GM03348 (cell line): ENCODE data around the gene CTDP1.

ENCODE experiments used
- DNase-seq: peaks from one replicate; pipeline ENCODE4 v3.0.0; 2012; ENCODE audit warnings: low spot score

Gene CTDP1

DNA sequence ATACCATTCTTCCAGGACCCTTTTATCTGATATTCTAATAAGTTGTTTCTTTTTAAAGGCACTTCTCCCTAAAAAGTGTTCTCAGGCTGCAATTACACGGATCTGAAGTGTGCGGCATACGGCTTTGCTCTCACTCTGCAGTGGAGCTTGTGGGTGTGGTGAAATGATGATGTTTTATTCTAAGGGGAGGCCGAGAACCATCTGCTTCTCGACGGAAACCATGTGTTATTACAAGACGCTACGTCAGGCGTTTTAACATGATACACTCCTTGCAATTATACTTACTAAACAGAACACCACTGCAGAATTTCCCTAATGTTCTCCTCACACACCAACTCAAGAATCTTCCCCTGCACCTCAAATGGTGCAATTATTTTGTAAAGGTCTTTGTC is 34.9 kb upstream of the CTDP1 start:
- DNase-seq, result no peak

DNA sequence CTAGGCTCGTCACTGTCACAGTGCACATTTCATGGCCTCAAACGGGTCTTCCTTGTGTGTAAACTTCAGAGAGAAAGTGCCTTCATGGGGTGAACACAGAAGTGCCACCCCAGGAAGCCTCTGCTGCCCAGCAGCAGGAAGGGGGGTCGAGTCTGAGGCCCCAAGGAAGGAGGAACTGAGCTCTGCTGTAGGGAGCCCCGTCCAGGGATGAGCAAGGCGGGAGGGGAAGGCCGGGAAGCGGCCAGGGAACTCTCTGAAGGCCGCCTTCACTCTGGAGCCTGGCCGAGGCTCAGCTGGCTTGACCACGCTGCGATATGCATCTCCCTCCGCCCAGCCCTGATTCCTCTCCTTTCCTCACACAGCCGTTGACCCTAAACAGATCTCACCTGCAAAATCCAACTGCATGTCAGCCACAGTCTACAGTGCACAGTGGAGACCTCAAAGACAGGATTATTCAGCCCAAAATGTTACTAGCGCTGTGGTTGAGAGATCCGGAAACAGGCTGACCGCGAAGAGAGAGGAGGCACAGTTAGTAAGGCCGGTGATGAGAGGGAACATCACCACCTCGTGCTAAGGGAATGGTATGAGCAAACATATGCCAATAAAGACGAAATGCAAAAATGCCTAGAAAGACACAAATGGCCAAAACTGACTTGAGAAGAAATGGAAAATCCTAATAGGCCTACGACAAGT is 34.2 kb upstream of the CTDP1 start:
- no peak for DNase-seq

DNA sequence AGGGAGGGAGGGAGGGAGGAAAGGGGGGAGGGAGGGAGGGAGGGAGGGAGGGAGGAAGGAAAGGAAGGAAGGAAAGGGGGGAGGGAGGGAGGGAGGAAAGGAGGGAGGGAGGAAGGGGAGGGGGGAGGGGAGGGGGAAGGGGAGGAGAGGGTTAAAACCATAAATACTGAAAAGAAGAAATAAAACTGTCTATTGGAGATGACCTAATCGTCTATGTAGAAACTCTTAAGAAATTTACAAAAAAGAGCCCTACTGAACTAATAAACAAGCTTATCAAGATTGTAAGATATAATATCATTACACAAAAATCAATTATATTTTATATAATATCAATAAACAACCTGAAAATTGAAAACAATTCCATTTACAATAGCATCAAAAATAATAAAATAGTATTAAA is 32.3 kb upstream of the CTDP1 start:
- DNase-seq, result no peak

DNA sequence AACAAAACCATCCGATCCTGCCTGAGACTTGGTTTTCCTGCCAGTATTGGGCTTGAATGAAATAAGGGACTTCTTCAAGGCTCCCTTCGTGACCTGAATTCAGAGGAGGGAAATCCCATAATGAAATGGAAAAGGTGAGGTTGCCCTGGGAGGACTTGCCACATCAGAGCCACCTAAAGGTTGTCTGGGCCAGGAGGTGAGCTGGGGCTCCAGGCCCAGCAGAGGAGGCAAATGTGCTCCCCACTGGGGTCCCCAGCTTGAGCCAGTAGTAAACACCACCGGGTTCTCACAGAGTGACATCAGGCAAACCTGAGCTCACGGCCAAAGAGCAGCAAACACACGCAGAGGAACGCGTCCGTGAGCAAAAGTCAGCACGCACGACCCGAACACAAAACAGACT is 28.6 kb upstream of the CTDP1 start:
- DNase-seq, result no peak

DNA sequence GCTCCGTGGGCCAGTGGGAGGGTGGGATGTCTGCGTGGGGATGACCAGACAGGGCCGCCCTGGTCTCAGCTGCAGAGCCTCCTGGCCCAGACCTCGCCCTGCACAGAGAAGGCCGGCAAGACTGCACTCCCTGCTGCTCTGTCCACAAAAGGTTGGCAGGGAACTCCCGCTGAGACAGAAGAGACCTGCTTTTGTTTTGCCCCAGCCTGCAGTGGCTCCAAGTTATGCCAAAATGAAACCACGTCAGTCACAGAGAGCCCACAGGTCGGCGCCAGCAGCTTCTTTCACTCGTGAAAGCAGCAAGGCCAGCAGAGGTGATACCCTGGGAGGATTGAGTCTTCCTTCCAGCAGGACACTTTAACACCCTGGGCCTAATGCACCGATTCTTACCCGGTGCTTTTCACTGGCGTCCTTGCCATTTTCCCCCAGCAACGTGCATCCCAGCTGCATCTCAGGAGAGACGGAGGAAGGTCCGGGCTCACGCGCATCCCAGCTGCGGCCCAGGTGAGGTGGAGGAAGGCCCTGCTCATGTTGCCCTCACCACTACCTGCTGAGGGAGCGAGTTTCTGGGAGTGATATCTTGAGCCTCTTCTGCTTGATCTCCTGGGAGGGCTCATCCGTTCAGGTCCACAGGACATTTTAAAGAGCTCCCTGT is 22.1 kb upstream of the CTDP1 start:
- DNase-seq, result no peak

DNA sequence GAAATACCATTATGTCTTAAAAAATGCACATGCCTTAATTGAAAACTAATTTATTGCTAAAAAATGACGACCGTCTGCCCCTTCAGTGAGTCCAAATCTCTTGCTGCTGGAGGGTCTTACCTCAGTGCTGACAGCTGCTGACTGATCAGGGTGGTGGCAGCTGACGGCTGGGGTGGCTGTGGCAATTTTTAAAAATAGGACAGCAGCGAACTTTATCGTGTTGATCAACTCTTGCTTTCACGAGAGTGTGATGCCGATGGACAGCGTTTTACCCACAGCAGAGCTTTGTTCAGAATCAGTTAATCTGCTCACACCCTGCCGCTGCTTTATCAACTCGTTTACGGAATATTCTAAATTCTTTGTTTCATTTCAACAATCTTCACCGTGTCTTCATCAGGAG is 21.2 kb upstream of the CTDP1 start:
- DNase-seq, result no peak

DNA sequence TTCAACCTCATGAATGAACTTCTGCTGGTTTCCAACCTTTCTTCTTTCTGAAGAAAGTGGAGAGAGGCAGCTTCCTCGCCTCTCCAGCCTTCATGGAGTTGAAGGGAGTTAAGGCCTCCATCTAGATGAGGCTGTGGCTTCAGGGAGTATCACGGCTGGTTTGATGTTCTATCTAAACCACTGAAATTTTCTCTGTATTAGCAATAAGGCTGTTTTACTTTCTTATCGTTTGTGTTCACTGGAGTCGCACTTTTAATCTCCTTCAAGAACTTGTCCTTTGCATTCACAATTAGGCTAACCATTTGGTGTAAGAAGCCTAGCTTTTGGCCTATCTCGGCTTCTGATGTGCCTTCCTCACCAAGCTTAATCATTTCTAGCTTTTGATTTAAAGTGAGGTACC is 19.9 kb upstream of the CTDP1 start:
- no peak for DNase-seq

DNA sequence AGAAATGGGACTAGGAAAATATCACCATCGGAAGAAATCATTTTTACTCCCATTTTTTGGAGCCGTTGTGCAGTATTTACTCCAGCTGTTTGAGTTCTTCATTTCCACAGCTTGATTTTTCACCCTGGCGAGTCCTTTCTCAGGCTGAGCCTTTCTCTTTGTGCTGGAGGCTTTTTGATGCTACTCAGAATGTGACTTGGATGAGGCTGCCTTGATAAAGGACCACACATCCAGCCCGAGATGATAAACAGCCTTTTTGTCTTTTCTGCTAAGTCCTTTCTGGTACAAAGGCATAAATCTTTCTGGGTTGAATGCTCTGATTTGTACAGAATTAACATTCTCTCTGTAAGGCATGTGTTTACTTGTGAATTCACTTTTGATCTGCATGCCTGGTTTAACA is 17.6 kb upstream of the CTDP1 start:
- DNase-seq, result no peak

DNA sequence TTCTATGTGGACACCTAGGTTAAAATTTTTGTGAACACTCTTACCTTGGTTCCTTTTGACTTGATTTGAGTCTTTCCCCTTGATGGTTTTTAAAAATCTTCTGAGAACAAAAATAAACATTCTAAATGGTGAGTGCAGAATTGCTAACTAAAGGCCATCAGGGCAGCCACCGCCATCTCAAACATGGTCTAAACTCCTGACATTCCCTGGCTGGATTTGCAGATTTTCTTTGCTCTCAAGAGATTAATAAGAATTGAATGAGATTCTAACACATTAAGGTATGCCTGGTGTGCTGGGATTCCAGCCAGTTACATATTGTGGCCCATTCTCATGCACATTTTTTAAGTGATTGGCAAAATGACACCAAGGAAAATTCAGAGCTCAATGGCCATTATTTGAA is 17.2 kb upstream of the CTDP1 start:
- DNase-seq, result no peak

DNA sequence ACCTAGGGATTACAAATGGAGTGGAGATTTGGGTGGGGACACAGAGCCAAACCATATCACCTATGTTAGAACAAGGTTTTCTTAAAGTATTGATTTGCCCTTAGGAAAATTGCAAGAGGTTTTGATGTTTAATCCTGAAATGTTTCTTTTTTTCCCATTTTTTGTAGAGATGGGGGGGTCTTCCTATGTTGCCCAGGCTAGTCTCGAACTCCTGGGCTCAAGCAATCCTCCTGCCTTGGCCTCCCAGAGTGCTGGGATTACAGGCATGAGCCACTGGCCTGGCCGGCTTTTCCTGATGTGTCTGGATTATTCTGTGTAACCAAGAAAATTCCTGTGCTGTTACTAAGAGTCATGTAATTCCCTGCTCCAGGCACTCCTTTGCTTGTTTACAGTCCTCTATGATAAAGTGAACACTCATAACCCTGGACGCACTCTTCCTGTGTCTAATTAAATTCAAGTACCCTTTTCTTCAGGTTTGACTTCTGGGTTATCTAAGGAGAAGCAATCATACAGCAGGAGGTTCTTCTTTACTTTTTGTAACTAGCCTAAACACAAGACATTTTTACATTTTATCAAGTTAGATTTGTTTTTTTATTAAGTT is 15.0 kb upstream of the CTDP1 start:
- peak; percentile 39 for DNase-seq

DNA sequence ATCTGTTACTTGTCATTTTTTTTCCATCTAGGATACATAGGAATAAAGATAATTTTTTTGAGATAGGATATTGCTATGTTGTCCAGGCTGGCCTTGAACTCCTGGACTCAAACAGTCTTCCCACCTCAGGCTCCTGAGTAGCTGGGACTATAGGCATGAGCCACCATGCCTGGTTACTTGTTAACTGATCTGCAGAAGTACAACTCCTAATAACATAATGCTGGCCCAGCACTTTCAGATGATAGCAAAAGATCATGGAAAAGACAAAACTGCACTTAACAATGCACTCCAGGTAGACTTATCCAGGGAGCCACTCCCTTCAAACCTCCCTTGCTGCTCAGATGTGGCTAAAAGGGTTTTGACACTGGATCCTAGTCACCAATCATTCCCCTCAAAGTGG is 11.4 kb upstream of the CTDP1 start:
- DNase-seq, result no peak

DNA sequence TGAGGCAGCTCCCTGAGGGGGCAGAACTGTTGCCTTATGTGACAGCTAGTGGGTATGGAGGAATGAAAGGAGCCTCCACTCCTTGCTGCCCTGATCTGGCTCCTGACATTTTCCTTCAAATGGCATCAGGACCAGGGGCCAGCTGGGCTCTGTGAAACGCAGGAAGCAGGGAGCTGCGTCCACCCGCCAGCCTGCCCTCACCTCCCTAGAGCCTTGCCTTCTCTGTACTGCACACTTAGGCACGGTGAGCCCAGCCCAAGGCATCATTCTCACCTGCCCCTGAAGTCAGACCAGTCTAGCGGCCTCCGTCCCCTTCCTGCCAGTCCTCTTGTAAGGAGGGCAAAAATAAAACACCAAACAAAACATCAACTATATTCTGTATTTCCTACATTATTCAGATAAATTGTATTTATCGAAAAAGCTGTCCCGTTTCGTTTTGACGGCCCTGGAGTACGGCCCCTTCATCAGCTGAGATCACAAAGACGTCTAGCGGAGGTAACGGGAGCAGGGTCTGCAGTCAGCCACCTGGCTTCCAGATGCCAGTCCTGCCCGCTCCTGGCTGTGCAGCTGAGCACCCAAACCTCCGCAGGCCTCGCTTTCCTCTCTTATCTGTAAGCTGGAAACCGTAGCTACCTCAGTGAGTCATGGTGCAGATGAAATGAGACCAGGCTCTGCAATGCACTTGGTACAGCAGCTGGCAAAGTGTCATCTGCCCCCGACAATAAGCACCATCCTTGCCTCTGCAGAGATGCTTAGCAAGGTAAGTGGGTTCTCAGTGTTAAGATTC is 6.9 kb upstream of the CTDP1 start:
- no peak for DNase-seq

DNA sequence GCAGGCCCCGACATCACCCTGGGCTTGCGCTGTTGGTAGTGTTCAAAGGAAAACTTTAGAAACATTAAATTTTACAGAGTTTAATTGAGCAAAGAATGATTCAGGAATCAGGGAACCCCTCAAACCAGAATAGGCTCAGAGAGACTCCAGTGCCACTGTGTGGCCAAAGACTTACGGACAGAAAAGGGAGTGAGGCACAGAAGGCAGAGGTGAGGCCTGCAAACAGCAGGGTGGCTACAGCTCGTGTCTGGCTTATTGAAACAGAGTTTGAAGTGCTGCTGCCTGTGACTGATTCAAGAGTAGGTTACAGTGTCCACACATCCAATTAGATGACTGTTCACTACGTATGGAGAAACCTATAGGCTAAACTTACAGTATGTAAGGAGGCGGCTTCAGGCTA is 2.4 kb upstream of the CTDP1 start:
- DNase-seq, result no peak

DNA sequence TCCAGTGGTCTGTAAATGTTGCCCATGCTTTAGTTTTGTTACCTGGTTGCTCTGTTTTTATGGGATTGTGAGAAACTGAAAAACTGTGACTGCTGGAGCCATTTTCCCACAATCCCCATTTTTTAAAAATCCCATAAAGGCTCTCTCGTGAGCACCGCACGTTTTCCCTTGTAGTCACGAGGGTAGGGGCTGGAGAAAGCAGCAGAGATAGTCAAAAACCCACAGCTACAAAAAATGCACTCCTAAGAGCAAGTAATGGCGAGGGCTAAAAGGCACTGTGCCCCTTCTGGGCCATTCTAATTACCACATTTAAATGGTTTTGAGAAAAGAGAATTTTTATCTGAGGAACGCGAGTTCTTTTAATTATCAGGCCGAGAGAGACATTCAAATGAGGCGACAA is 1.8 kb upstream of the CTDP1 start:
- DNase-seq, result no peak

DNA sequence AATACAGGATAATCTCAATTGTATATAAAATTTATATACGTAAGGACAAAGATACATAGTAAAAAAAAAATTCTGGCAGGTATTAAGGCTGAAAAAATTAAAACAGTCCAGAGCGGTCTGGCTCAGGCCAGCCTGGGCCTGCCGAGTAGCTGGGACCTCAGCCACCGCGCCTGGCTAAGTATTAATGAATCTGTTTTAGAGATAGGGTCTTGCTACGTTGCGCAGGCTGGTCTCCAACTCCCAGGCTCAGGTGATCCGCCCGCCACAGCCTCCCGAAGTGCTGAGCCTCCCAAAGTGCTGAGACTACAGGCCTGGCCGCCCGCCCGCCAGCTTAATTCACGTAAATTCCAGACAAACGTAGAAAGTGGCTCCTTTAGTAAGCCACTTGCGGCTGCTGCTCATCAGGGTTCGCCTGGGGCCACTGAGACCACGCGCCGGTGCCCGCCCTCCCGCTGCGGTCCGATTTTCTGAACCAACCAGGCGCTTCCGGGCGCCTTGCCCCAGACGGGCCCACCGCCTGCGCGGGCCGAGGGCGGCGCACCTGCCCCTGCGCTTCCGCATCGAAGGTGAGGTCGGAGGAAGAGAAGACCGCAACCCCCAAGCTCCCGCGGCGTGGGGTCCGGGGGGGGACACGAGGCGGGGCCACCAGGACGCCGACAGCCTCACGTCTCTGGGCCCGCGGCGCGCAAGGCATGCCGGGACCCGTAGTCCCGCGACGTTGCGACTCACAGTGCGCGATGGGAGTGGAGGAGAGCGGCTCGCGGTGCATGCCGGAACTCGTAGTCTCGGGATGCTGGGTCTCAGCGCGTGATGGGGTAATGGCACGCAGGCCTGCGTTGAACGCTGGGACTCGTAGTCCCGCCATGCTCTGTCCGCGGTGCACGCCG is 695 bp upstream of the CTDP1 start:
- DNase-seq, result peak; percentile 99

DNA sequence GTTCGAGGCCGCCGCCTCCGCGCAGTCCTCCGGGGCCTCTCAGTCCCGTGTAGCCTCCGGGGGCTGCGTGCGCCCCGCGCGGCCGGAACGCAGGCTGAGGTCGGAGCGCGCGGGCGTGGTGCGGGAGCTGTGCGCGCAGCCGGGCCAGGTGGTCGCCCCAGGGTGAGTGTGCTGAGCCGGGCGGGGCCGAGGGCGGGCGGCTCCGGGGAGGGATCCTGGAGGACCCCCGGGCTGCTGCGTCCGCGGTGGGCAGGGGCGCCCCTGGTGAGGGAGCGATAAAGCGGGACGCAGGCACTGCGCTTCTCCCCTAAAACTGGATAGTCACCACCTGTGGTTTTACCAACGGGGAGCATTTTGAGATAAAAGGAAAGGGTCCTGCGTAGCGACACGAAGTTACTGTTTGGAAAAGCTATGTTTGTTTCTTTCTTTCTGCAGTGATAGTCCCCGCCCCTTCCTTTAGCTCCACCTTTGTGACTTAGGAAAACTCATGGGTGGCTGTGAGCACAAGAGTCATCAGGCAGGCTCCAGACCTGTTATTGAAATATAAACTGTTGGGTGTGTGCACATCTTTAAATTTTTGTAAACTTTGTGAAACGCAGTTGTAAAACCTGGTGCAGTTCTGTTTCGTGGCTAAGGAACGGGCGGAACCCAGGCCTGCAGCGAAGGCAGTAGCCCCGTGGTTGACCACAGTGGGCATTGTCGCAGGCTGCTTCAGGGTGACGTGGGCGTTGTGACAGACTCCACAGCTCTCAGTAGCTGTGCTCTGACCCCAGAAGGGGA is 687 bp downstream of the CTDP1 start:
- DNase-seq, result peak; percentile 67

DNA sequence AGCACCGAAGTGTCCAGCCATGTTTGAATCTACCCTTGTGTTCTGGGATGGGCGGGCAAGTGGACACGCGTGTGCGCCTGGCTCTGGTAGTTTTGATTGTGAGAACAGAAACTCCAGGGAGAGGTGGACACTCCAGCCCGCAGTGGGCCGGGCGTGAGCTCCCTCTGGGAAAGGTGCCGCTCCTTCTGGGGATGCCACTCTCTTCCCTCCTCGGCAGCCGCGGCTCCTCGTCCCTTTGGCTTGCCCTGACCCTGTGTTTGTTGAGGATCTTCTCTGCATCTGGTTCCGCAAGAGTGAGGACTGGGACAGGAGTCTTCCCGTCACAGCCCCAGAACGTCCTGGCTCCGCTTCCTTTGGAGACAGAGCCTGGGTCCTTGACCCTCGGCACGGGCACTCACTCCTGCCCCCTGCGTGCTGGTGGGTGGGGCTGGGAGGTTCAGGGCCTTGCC is 1.3 kb downstream of the CTDP1 start:
- DNase-seq, result no peak

DNA sequence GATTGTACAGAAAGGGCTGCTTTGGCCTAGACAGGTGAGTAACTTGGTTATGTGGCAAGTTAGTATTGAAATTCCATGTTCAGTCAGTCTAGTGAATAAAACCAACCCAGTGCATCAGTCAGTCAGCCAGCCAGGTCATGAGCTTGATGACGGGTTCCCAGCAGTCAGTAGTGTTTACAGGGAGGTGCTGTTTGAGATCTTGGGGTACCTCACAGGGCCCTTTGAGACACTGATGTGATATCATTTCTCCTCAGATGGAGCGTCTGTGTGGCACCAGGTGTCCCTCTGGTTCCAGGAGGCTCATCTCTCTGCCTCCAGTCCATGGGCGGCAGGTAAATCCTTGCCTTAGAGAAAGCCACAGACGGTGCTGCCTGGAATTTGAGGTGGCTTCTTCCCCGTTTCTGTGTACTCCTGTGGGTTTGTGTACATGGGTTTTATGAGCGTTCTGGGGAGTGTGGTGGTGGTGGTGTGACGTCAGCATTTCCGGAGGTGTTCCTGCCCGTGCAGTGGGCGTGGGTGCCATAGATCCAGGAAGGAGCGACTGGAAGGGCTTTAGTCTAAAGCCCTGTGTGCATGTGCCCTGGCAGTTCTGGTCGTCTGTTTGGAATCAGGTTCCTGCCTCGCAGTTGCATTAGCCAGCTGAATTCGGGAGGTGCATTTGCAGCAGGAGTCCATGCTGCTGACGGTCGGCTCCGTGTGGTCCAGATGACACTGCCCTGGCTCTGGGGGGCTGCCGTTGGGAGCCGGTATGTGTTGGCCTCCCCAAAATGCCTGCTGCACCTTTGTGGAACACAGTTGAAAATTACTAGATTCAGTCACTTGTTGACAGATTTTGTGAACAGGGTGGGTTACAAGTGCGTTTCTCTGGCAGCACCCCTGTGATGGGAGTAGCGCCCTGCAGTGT is 2.1 kb downstream of the CTDP1 start:
- DNase-seq, result no peak

DNA sequence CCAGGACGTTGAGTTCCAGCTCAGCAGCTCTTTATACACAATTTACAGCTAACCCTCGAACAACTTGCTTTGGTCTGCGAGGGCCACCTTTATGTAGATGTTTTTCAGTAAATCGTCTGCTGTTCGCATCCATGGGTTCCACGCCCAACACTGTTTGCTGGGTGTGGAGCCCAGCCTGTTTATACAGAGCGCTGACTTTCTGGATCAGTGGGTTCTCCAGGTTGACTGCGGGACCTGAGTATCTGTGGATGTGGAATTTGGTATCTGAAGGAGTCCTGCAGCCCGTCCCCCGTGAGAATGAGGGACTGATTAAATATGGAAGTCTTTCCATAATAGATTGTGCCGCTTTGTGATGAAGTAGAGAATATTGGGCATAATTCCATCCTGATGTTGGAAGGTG is 2.9 kb downstream of the CTDP1 start:
- no peak for DNase-seq
